Left lung (tissue), 10 donors: ENCODE data around the gene TTBK1. TPM values are rescaled to one million over a fixed set of nuclear protein-coding genes. Genes with fewer than 3 reads are reported as not detected.

Experiments used
- ATAC-seq: fragments of 200-7000 bp; cut with Tn5 transposase; one replicate; pipeline ENCODE4 v1.9.1; 2020; ENCODE audit warnings: moderate library complexity
- DNase-seq, 4 donors: peaks; one replicate each; pipeline ENCODE4 v3.0.0-alpha.2; 2013 to 2020
- H3K27ac ChIP-seq, 2 donors: fragments of 200-600 bp; sonication (generic) in 1 of 2; one replicate each; pipeline versions ENCODE4 v1.5.0 to v1.8.0; 2020 to 2021
- H3K27me3 ChIP-seq, 2 donors: fragments of 200-600 bp; sonication (generic) in 1 of 2; one replicate each; pipeline versions ENCODE4 v1.5.0 to v1.8.0; 2020 to 2021
- H3K36me3 ChIP-seq, 2 donors: fragments of 200-600 bp; sonication (generic) in 1 of 2; one replicate each; pipeline versions ENCODE4 v1.5.0 to v1.8.0; 2020 to 2021
- H3K4me1 ChIP-seq, 2 donors: fragments of 200-600 bp; one replicate each; pipeline ENCODE4 v1.8.0; 2021
- H3K4me3 ChIP-seq, 2 donors: fragments of 200-600 bp; sonication (generic) in 1 of 2; one replicate each; pipeline versions ENCODE4 v1.5.0 to v1.8.0; 2020 to 2021; ENCODE audit warnings: mild to moderate bottlenecking in 1 of 2
- H3K9me3 ChIP-seq, 2 donors: fragments of 200-600 bp; sonication (generic) in 1 of 2; one replicate each; pipeline versions ENCODE4 v1.5.0 to v1.8.0; 2020 to 2021
- CTCF ChIP-seq, 2 donors: fragments of 200-600 bp; sonication (generic) in 1 of 2; IDR thresholded peaks; one replicate each; pipeline versions ENCODE4 v1.5.0 to v1.8.0; 2021; ENCODE audit warnings: antibody characterized with exemption in 2 of 2
- intact Hi-C, 2 donors: fragments of 100-400 bp; cut with DNase I; formaldehyde crosslinking; loops; one replicate each; pipeline versions ENCODE4 v1.11.2 to v1.14.2; 2022
- polyA plus RNA-seq, 6 donors: library from polyadenylated mRNA; unstranded; fragments of 120-200 nt; gene quantifications; one replicate each; pipeline ENCODE4 v1.2.1, GENCODE V29; 2013; ENCODE audit not compliant: insufficient read length in 6 of 6
- total RNA-seq, 2 donors: library from RNA; stranded (reverse); fragmentation: NEBNext Ultra II Directional; extraction: Animal tissue kit (Norgen Biotek cat#: 25700); gene quantifications; one replicate each; pipeline ENCODE4 v1.2.1, GENCODE V29; 2021
- donor health status: DM: no; HTN: yes; CAD: no.
- donor health status: DM: no; HTN: no; CAD: no.

The TTBK1 gene
- total and polyA plus RNA-seq, 8 donors = 0.08 to 0.94 (median 0.62) TPM

- peak in 1 of 4 donors; percentile 54 for DNase-seq
- no peaks in the 10 kb centered on the region for H3K27me3 ChIP-seq
- peaks cover 0 to 82% of the 10 kb centered on the region in 2 donors for H3K36me3 ChIP-seq
These were observed 25.9 kb upstream of the TTBK1 start for GRCh38 chr6:43217351-43217750.

GRCh38 chr6:43219119-43219518 lies 24.2 kb upstream of the TTBK1 start:
- Histone ChIP-seq H3K4me1 (peaks cover 0 to 6% of the 10 kb centered on the region in 2 donors), H3K27me3 (no peaks in the 10 kb centered on the region), H3K9me3 (no peaks in the 10 kb centered on the region), H3K36me3 (peaks cover 0 to 86% of the 10 kb centered on the region in 2 donors), H3K4me3 (no peak overlapping the region), H3K27ac (no peak overlapping the region)
- ATAC-seq (no peak), DNase-seq (peak in 1 of 4 donors; percentile 24)
- intact Hi-C loops = no loop called here
- no peak for TF ChIP-seq CTCF (IDR thresholded peaks at IDR 0.05)

More at GRCh38 chr6:43217351-43217750, 25.9 kb upstream of the TTBK1 start:
- intact Hi-C loops = no loop called here
- Histone ChIP-seq H3K4me1 (no peaks in the 10 kb centered on the region), H3K4me3 (no peak overlapping the region), H3K27ac (no peak overlapping the region), H3K9me3 (no peaks in the 10 kb centered on the region)
- peak; percentile 78 for ATAC-seq
- TF ChIP-seq CTCF (IDR thresholded peaks at IDR 0.05) = no peak

DNA sequence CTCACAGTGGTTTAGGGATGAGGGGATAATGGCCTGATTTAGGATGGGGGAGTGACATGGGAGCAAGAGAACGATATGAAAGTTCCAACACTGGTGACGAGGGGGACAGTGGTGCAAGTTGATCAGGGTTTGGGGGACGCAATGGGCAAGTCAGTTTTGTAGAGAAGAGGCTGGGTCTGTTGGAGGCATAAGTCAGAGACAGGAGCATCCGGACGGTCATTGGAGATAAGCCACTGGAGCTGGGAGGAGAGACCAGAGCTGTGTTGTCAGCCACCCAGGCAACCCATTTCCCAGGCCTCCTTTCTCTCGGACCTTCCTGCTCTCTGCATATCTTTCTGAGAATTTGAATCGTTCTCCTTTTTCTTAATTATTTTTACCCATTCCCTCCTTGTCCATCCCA lies 23.5 kb upstream of the TTBK1 start:
- intact Hi-C loops = no loop called here
- no peak overlapping the region for H3K27ac ChIP-seq
- TF ChIP-seq CTCF (IDR thresholded peaks at IDR 0.05) = no peak
- DNase-seq (no peak), ATAC-seq (no peak)
- H3K4me3 ChIP-seq = no peak overlapping the region
- peaks cover 0 to 87% of the 10 kb centered on the region in 2 donors for H3K36me3 ChIP-seq
- H3K4me1 ChIP-seq = peaks cover 0 to 13% of the 10 kb centered on the region in 2 donors
- H3K27me3 ChIP-seq = no peaks in the 10 kb centered on the region
- no peaks in the 10 kb centered on the region for H3K9me3 ChIP-seq

GRCh38 chr6:43220439-43220951 lies 22.8 kb upstream of the TTBK1 start:
- Histone ChIP-seq H3K27ac (no peak overlapping the region), H3K36me3 (peaks cover 0 to 84% of the 10 kb centered on the region in 2 donors), H3K9me3 (no peaks in the 10 kb centered on the region), H3K4me3 (no peak overlapping the region), H3K27me3 (no peaks in the 10 kb centered on the region), H3K4me1 (peaks cover 0 to 14% of the 10 kb centered on the region in 2 donors)
- no peak for TF ChIP-seq CTCF (IDR thresholded peaks at IDR 0.05)
- DNase-seq (peak in 1 of 4 donors; percentile 57), ATAC-seq (no peak)
- intact Hi-C loops = no loop called here

GRCh38 chr6:43221046-43221972 lies 22.0 kb upstream of the TTBK1 start:
- Histone ChIP-seq H3K27me3 (no peaks in the 10 kb centered on the region), H3K9me3 (no peaks in the 10 kb centered on the region), H3K4me1 (peaks cover 0 to 14% of the 10 kb centered on the region in 2 donors), H3K27ac (no peak overlapping the region), H3K36me3 (peaks cover 0 to 81% of the 10 kb centered on the region in 2 donors), H3K4me3 (no peak overlapping the region)
- no peak for TF ChIP-seq CTCF (IDR thresholded peaks at IDR 0.05)
- DNase-seq (peak in 1 of 4 donors; percentile 31), ATAC-seq (no peak)
- intact Hi-C loops = no loop called here
